Caco-2 (cell line): ENCODE results near the gene ADARB2. TPM values are rescaled to one million over a fixed set of nuclear protein-coding genes. Genes with fewer than 3 reads are reported as not detected.

ENCODE experiments used
- BruUV-seq: library from RNA; stranded (reverse); fragments of 400-500 nt; replicated peaks from 2 replicates; lab custom pipeline; 2021; lab: Mats Ljungman, UMichigan
- CTCF ChIA-PET: fragments of 300-600 bp; sonication (Branson Sonifier 250); formaldehyde crosslinking; loops from one replicate; lab custom pipeline; 2022; ENCODE audit warnings: antibody characterized with exemption; lab: Charles Lee
- POLR2A ChIA-PET: fragments of 300-600 bp; sonication (Branson Sonifier 250); formaldehyde crosslinking; loops from one replicate; lab custom pipeline; 2022; ENCODE audit warnings: antibody characterized with exemption; lab: Charles Lee
- DNase-seq, 2 experiments: peaks; one replicate each; pipeline versions ENCODE4 v3.0.0 to v3.0.0-alpha.2; 2020 to 2022
- H3K27me3 ChIP-seq: replicated peaks from 2 replicates; pipeline ENCODE4 v1.6.0; 2011; ENCODE audit warnings: low read length; ENCODE audit not compliant: control insufficient read depth, insufficient read depth
- H3K36me3 ChIP-seq: 2 replicates; pipeline ENCODE4 v1.5.1; 2011; ENCODE audit warnings: low read length; ENCODE audit not compliant: control insufficient read depth, insufficient read depth
- H3K4me1 ChIP-seq: fragments of 250-450 bp; sonication (Bioruptor Pico); 2 replicates; pipeline ENCODE4 v1.5.1; 2020; ENCODE audit warnings: mild to moderate bottlenecking
- H3K4me3 ChIP-seq: 2 replicates; pipeline ENCODE4 v1.5.1; 2011; ENCODE audit warnings: low read depth, mild to moderate bottlenecking, control low read depth, low read length
- H3K9me3 ChIP-seq: fragments of 250-450 bp; sonication (Bioruptor Pico); 2 replicates; pipeline ENCODE4 v1.5.1; 2020; ENCODE audit warnings: mild to moderate bottlenecking, moderate library complexity
- H3K27ac Mint-ChIP-seq: one replicate; pipeline ENCODE4 v1.8.0; 2022; ENCODE audit warnings: mixed read lengths; ENCODE audit not compliant: unreplicated experiment
- H3K27me3 Mint-ChIP-seq: one replicate; pipeline ENCODE4 v1.8.0; 2022; ENCODE audit warnings: mixed read lengths; ENCODE audit not compliant: insufficient read depth, unreplicated experiment
- H3K36me3 Mint-ChIP-seq: one replicate; pipeline ENCODE4 v1.8.0; 2022; ENCODE audit warnings: mild to moderate bottlenecking, mixed read lengths; ENCODE audit not compliant: insufficient read depth, unreplicated experiment
- H3K4me1 Mint-ChIP-seq: one replicate; pipeline ENCODE4 v1.8.0; 2022; ENCODE audit warnings: low read depth, mixed read lengths; ENCODE audit not compliant: unreplicated experiment
- H3K4me3 Mint-ChIP-seq: one replicate; pipeline ENCODE4 v1.8.0; 2022; ENCODE audit warnings: mild to moderate bottlenecking, moderate library complexity, mixed read lengths; ENCODE audit not compliant: unreplicated experiment
- H3K9me3 Mint-ChIP-seq: one replicate; pipeline ENCODE4 v1.8.0; 2022; ENCODE audit warnings: mixed read lengths; ENCODE audit not compliant: unreplicated experiment
- CTCF ChIP-seq, 2 experiments: fragments of 200-600 bp in 1 of 2; IDR thresholded peaks; 1 replicate in 1 of 2; 2 replicates in 1 of 2; pipeline versions ENCODE4 v1.5.1 to v1.8.0; 2011 to 2022; ENCODE audit warnings: antibody characterized with exemption in 1 of 2, control low read depth in 1 of 2, inconsistent platforms in 1 of 2, low read depth in 1 of 2, low read length in 1 of 2, mild to moderate bottlenecking in 1 of 2, moderate library complexity in 1 of 2; ENCODE audit not compliant: insufficient read depth in 1 of 2, severe bottlenecking in 1 of 2, unreplicated experiment in 1 of 2
- intact Hi-C: fragments of 100-400 bp; cut with micrococcal nuclease; formaldehyde crosslinking; loops from one replicate; pipeline ENCODE4 v1.10.0; 2022; ENCODE audit not compliant: unreplicated experiment
- total RNA-seq: library from RNA; stranded (reverse); gene quantifications from 2 replicates; pipeline ENCODE4 v1.2.3, GENCODE V29; 2022

Gene ADARB2
- total RNA-seq, 1 experiment from 2014 or later, result 0.27 TPM

GRCh38 chr10:1474376-1475097, 262.8 kb downstream of the ADARB2 start:
- intact Hi-C loops, result no loop called here
- H3K36me3 Mint-ChIP-seq, result no peaks in the 10 kb centered on the region
- BruUV-seq, result no TSS peak
- no peak for DNase-seq
- no peak overlapping the region for H3K27ac Mint-ChIP-seq
- H3K27me3 Mint-ChIP-seq, result peaks cover 52% of the 10 kb centered on the region
- Histone ChIP-seq H3K4me1 (no peaks in the 10 kb centered on the region), H3K36me3 (no peaks in the 10 kb centered on the region), H3K4me3 (no peak overlapping the region), H3K9me3 (peaks cover 4% of the 10 kb centered on the region; the same call in 1 of the 2 replicates), H3K27me3 (no peaks in the 10 kb centered on the region; the same call in 1 of the 2 replicates)
- H3K4me3 Mint-ChIP-seq, result no peak overlapping the region
- peaks cover 10% of the 10 kb centered on the region for H3K9me3 Mint-ChIP-seq
- POLR2A ChIA-PET, result no interaction called here
- TF ChIP-seq CTCF (IDR thresholded peaks at IDR 0.05; ENCODE audit: insufficient read depth in 1 of 2, low read depth in 1 of 2, low read length in 1 of 2, severe bottlenecking in 1 of 2, unreplicated experiment in 1 of 2), result no peak
- no peaks in the 10 kb centered on the region for H3K4me1 Mint-ChIP-seq
- CTCF ChIA-PET, result no interaction called here

- H3K27me3 Mint-ChIP-seq, result peaks cover 51% of the 10 kb centered on the region
- no peak overlapping the region for H3K4me3 Mint-ChIP-seq
- ChIA-PET CTCF (no interaction called here), POLR2A (no interaction called here)
- BruUV-seq, result no TSS peak
- Histone ChIP-seq H3K4me1 (no peaks in the 10 kb centered on the region), H3K27me3 (no peaks in the 10 kb centered on the region; the same call in 1 of the 2 replicates), H3K9me3 (peaks cover 4% of the 10 kb centered on the region; the same call in 1 of the 2 replicates), H3K36me3 (no peaks in the 10 kb centered on the region), H3K4me3 (no peak overlapping the region)
- H3K36me3 Mint-ChIP-seq, result no peaks in the 10 kb centered on the region
- TF ChIP-seq CTCF (IDR thresholded peaks at IDR 0.05; ENCODE audit: insufficient read depth in 1 of 2, low read depth in 1 of 2, low read length in 1 of 2, severe bottlenecking in 1 of 2, unreplicated experiment in 1 of 2), result no peak
- intact Hi-C loops, result no loop called here
- no peak for DNase-seq
- no peak overlapping the region for H3K27ac Mint-ChIP-seq
- no peaks in the 10 kb centered on the region for H3K4me1 Mint-ChIP-seq
- H3K9me3 Mint-ChIP-seq, result peaks cover 10% of the 10 kb centered on the region
Observed at GRCh38 chr10:1473874-1474273, 263.5 kb downstream of the ADARB2 start.

GRCh38 chr10:1472178-1472958, 265.0 kb downstream of the ADARB2 start:
- POLR2A ChIA-PET, result no interaction called here
- Mint-ChIP-seq H3K4me3 (no peak overlapping the region), H3K9me3 (no peaks in the 10 kb centered on the region), H3K36me3 (no peaks in the 10 kb centered on the region), H3K27ac (no peak overlapping the region), H3K27me3 (peaks cover 44% of the 10 kb centered on the region), H3K4me1 (no peaks in the 10 kb centered on the region)
- Histone ChIP-seq H3K27me3 (no peaks in the 10 kb centered on the region; the same call in 1 of the 2 replicates), H3K36me3 (no peaks in the 10 kb centered on the region), H3K4me3 (no peak overlapping the region), H3K4me1 (no peaks in the 10 kb centered on the region), H3K9me3 (peaks cover 4% of the 10 kb centered on the region; the same call in 1 of the 2 replicates)
- TF ChIP-seq CTCF (IDR thresholded peaks at IDR 0.05; ENCODE audit: insufficient read depth in 1 of 2, low read depth in 1 of 2, low read length in 1 of 2, severe bottlenecking in 1 of 2, unreplicated experiment in 1 of 2), result peak in 1 of 2 experiments; percentile 14
- CTCF ChIA-PET, result no interaction called here
- intact Hi-C loops, result no loop called here
- DNase-seq, result no peak
- BruUV-seq, result no TSS peak
